GM18868 (cell line): ENCODE data around the gene STARD9.
"Not testable (repeated sequence)": the region's sequence is repeated elsewhere in the genome, so short reads cannot be mapped to it uniquely, and the experiment has no call there.

Experiments used
- ATAC-seq: cut with Tn5 transposase; IDR thresholded peaks from one replicate; pipeline ENCODE4 v1.9.1; 2021; ENCODE audit warnings: mild to moderate bottlenecking, moderate library complexity; ENCODE audit not compliant: unreplicated experiment

Gene STARD9

GRCh38 chr15:42749266-42749665, 173.9 kb downstream of the STARD9 start:
- ATAC-seq: no peak

GRCh38 chr15:42750306-42750705, 174.9 kb downstream of the STARD9 start:
- no peak for ATAC-seq

- no peak for ATAC-seq
Observed at GRCh38 chr15:42759093-42759492, 183.7 kb downstream of the STARD9 start.

- no peak for ATAC-seq
Observed at GRCh38 chr15:42760759-42761158, 185.4 kb downstream of the STARD9 start.

- not testable (repeated sequence) for ATAC-seq
Observed at GRCh38 chr15:42761813-42762212, 186.4 kb downstream of the STARD9 start.

GRCh38 chr15:42764154-42764731, 188.8 kb downstream of the STARD9 start:
- not testable (repeated sequence) for ATAC-seq

- not testable (repeated sequence) for ATAC-seq
Observed at GRCh38 chr15:42766109-42766508, 190.7 kb downstream of the STARD9 start.
